Measurements from ENCODE around the gene NGRN.

DNA sequence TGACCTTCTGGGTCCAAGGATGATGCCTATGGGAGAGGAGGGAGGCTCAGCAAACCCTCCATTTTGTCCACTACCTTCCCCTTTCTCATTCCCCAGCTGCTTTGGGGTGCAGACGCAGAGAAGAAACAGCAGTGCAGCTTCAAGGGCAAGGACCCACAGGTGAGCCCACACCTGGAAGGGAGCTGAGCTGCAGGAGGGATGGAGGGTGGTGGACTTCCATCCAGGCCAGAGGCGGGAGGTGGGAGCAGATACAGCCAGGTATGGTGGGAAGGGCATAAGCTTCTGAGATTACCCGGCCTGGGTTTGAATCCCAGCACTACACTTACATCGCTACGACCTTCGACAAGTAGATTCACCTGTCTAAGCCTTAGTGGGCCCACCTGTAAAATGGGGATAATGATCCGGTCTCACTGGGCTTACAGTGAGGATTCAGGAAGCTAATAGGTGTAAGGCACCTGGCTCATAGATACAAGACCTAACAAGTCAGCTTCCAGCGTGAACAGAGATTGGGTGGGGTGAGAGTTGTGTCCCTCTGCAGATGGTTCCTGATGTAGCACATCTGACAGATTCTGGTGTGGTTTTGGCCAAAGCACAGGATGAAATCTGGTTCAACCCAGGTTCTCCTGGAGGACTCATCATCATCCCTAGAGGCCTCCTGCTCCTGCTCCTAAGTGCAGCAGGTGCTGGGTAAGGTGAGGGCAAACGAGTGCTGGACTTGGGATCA, 47.6 kb upstream of the NGRN start:
- no peak for TF ChIP-seq EP300 (IDR thresholded peaks at IDR 0.05; ENCODE audit: borderline replicate concordance)
- TF ChIP-seq, protein P1, sequence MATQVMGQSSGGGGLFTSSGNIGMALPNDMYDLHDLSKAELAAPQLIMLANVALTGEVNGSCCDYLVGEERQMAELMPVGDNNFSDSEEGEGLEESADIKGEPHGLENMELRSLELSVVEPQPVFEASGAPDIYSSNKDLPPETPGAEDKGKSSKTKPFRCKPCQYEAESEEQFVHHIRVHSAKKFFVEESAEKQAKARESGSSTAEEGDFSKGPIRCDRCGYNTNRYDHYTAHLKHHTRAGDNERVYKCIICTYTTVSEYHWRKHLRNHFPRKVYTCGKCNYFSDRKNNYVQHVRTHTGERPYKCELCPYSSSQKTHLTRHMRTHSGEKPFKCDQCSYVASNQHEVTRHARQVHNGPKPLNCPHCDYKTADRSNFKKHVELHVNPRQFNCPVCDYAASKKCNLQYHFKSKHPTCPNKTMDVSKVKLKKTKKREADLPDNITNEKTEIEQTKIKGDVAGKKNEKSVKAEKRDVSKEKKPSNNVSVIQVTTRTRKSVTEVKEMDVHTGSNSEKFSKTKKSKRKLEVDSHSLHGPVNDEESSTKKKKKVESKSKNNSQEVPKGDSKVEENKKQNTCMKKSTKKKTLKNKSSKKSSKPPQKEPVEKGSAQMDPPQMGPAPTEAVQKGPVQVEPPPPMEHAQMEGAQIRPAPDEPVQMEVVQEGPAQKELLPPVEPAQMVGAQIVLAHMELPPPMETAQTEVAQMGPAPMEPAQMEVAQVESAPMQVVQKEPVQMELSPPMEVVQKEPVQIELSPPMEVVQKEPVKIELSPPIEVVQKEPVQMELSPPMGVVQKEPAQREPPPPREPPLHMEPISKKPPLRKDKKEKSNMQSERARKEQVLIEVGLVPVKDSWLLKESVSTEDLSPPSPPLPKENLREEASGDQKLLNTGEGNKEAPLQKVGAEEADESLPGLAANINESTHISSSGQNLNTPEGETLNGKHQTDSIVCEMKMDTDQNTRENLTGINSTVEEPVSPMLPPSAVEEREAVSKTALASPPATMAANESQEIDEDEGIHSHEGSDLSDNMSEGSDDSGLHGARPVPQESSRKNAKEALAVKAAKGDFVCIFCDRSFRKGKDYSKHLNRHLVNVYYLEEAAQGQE (IDR thresholded peaks at IDR 0.05; ENCODE audit: low read depth) = no peak
- TF ChIP-seq TAF1 (IDR thresholded peaks at IDR 0.05; ENCODE audit: low read depth) = no peak
- no peak for TF ChIP-seq YY1 (IDR thresholded peaks at IDR 0.05; ENCODE audit: low read depth)
- no peak for TF ChIP-seq ZBTB7A (IDR thresholded peaks at IDR 0.05; ENCODE audit: low read depth)
